ENCODE results near the gene AGBL1. TPM values are rescaled to one million over a fixed set of nuclear protein-coding genes. Genes with fewer than 3 reads are reported as not detected.

Gene AGBL1
- 0.04 and 0.06 TPM in 2 replicates for total RNA-seq
- 0.05 and 0.11 TPM in 2 replicates for polyA plus RNA-seq

GRCh38 chr15:86079508-86080266 is at the start of gene AGBL1:
Gene AGBL1 (plus strand): TSS chr15:86079871.
- no peak for DNase-seq (ENCODE audit: low read depth in 1 of 2, low spot score in 1 of 2)
- no peaks in the 10 kb centered on the region for H3K9me3 ChIP-seq (ENCODE audit: low read depth)
- no peak within 1 kb of the TSS for H3K4me3 ChIP-seq
- H3K27ac ChIP-seq: no peak within 1 kb of the TSS
- no peaks in the 10 kb centered on the region for H3K36me3 ChIP-seq
- no peak for TF ChIP-seq CTCF (IDR thresholded peaks at IDR 0.05; ENCODE audit: low read depth, low read length)
- no peaks in the 10 kb centered on the region for H3K4me1 ChIP-seq (ENCODE audit: low read depth)
- H3K27me3 ChIP-seq: no peaks in the 10 kb centered on the region

DNA sequence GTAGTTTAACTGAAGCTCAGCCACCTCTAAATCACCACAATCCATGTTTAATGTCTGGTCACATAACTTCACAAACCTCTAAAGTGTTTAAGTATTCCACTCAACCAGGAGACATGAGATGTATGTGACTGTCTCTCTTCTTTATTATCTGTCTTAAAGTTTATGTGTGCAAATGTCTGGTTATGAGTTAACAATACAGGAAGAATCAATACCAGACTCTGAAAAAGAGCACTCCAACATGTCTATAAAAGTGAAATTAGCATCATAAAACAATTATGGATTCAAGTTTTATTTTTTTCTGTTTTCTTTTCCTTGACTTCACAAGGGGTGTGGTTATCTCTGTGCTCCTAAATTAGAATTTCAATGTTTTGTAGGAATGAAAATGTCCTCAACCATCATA is 44.8 kb upstream of the AGBL1 start:
- no peaks in the 10 kb centered on the region for H3K27me3 ChIP-seq
- no peaks in the 10 kb centered on the region for H3K4me1 ChIP-seq (ENCODE audit: low read depth)
- no peak overlapping the region for H3K27ac ChIP-seq
- no peak overlapping the region for H3K4me3 ChIP-seq
- H3K36me3 ChIP-seq: no peaks in the 10 kb centered on the region
- DNase-seq (ENCODE audit: low read depth in 1 of 2, low spot score in 1 of 2): no peak
- H3K9me3 ChIP-seq (ENCODE audit: low read depth): no peaks in the 10 kb centered on the region
- TF ChIP-seq CTCF (IDR thresholded peaks at IDR 0.05; ENCODE audit: low read depth, low read length): no peak

DNA sequence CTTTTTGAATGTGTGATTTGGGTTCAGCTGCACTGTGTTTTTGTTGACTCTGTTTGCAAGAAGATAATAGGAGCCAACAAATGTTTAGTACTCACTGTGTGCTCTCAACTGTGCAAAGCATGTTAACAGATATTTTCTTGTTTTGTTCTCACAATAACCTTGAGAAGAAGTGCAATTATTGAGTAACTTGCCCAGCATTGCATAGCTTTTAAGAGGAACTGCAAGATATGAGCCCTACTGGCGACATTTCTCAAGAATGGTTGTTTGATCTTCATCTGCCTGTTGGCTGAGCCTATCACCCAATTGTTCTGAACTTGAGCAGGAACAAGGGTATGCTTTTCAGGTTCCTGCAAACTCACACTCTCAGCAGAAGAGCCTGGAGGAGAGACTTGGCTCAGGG is 43.4 kb upstream of the AGBL1 start:
- TF ChIP-seq CTCF (IDR thresholded peaks at IDR 0.05; ENCODE audit: low read depth, low read length): no peak
- H3K4me1 ChIP-seq (ENCODE audit: low read depth): no peaks in the 10 kb centered on the region
- H3K27me3 ChIP-seq: no peaks in the 10 kb centered on the region
- no peaks in the 10 kb centered on the region for H3K9me3 ChIP-seq (ENCODE audit: low read depth)
- H3K27ac ChIP-seq: no peak overlapping the region
- no peak overlapping the region for H3K4me3 ChIP-seq
- no peak for DNase-seq (ENCODE audit: low read depth in 1 of 2, low spot score in 1 of 2)
- H3K36me3 ChIP-seq: no peaks in the 10 kb centered on the region

DNA sequence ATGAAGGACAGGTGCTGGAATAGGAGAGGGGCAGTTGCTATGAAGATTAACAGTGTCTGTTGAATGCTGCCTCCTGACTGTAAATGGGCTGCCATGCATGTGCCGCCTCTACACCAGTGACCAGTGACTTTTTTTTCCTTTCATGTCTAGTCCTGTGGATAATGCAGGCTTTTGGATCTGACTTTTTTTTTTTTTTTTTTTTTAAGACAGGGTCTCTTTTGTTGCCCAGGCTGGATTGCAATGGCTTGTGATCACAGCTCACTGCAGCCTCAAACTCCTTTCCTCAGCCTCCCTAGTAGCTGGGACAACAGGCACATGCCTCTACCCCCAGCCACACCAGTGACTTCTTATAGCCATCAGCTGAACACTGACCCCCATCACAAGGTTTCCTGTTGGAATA is 41.2 kb upstream of the AGBL1 start:
- no peak for TF ChIP-seq CTCF (IDR thresholded peaks at IDR 0.05; ENCODE audit: low read depth, low read length)
- H3K36me3 ChIP-seq: no peaks in the 10 kb centered on the region
- DNase-seq (ENCODE audit: low read depth in 1 of 2, low spot score in 1 of 2): no peak

DNA sequence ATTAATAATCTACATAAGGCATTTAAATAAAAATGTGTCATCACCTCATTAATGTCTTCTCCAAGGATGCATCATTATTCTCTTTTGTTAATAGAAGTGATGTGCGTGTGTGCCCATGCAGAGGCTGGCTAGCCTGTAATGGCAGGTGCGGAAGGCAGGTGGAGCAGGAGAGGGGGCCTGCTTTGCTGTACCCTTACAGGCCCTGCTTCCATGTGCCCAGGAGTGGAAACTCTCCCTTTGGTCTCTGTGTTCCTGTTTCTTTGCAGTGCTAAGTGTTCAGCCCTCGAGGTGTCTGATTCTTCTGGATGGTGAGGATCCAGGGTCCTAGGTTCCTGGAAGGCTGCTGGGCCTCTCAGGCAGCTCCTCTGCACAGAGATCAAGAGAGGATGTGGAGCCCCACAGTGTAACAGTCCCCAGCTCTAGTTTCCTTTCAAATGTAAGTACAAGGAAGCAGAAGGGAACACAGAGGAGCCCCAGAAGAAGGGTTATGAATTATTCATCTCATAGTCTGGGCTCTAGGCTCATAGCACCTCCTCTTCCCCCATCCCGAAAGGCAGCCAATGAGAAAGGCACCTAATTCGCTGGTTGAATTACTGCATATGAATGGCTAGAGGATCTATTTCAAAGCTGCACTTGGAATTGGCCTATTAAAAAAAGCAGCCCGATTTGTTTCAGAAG is 39.2 kb upstream of the AGBL1 start:
- Histone ChIP-seq H3K27ac (no peak overlapping the region), H3K9me3 (ENCODE audit: low read depth) (no peaks in the 10 kb centered on the region), H3K36me3 (no peaks in the 10 kb centered on the region), H3K4me1 (ENCODE audit: low read depth) (no peaks in the 10 kb centered on the region), H3K4me3 (no peak overlapping the region), H3K27me3 (no peaks in the 10 kb centered on the region)
- TF ChIP-seq CTCF (IDR thresholded peaks at IDR 0.05; ENCODE audit: low read depth, low read length): no peak
- no peak for DNase-seq (ENCODE audit: low read depth in 1 of 2, low spot score in 1 of 2)

More for the DNA sequence above, 41.2 kb upstream of the AGBL1 start:
- Histone ChIP-seq H3K27ac (no peak overlapping the region), H3K4me3 (no peak overlapping the region), H3K27me3 (no peaks in the 10 kb centered on the region), H3K9me3 (ENCODE audit: low read depth) (no peaks in the 10 kb centered on the region), H3K4me1 (ENCODE audit: low read depth) (no peaks in the 10 kb centered on the region)

Measured in cardiac muscle cell (in vitro differentiated cells and primary cell).